NCI-H1417 (cell line): Measurements from ENCODE around the gene PGBD2.
"Not testable (repeated sequence)": the region's sequence is repeated elsewhere in the genome, so short reads cannot be mapped to it uniquely, and the experiment has no call there.

Experiments
- DNase-seq, 3 experiments: peaks; one replicate each; lab custom pipeline; 2025; lab: John Stamatoyannopoulos, UW

The PGBD2 gene

DNA sequence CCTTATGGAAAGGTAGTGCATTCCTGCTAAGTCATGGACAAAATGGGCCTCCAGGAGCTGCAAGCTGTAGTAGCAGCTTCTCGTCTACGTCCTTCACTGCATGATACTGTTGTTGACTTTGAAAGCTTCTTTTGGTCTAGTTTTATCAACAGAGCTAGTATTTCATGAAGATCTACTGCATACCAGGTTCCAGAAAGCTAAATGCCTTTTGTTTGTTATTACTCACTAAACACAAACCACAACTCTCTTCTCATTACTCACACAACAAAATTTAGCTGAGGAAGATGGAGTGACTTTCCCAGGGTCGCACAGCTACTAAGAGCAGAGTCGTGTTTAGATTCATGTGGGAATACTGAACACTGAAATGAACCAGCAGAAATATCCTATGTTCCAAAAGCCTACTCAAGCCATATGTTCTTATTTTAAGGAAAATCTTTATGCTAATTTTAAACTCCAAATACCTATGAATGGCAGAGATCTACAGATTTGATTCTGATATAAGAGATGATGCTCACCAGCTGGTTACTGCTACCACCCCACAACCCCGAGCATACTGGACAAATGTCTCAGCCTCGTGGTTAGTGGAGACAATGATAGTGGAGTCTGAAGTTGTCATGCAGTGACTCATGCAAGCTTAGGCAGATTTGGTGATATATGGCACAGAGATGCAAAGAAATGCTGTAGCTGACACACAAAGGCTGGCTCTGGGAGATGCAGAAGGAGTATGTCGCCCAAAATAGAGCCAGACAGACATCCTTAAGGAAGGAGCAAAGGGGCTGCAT, 20.6 kb downstream of the PGBD2 start:
- DNase-seq: no peak

DNA sequence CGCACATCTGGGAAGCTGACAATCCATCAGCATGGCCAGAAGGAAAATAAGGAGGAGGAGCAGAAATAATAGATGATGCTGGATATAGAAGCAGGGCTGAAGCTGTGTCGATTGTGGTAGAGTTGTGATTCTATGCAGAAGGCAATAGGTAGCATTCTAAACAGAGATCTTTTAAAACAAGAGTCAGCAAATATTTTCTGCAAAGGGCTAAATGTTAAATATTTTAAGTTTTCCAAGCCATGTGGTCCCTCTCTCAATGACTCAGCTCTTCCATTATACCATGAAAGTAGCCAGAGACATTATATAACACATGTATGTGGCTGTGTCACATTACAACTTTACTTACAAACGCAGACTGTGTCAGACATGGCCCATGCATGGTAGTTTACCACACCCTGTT, 21.2 kb downstream of the PGBD2 start:
- DNase-seq: not testable (repeated sequence)

DNA sequence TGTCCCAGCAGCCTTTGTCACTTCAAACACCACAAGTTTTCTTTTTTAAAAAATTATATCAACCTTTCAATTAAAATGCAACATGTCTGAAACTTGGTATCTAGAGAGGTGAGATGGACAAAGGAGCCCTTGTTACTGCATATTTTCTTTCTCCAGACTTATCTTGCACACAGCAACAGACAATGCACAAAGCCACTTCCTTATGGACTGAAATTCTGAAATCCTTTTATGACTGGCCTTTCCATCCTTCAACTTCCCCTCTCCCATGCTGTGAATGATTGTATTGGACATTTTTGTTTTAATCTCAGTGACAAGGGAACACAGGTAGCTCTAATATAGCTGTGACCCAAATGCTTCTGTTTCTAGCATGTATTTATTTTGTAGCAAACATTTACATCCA, 22.1 kb downstream of the PGBD2 start:
- not testable (repeated sequence) for DNase-seq

DNA sequence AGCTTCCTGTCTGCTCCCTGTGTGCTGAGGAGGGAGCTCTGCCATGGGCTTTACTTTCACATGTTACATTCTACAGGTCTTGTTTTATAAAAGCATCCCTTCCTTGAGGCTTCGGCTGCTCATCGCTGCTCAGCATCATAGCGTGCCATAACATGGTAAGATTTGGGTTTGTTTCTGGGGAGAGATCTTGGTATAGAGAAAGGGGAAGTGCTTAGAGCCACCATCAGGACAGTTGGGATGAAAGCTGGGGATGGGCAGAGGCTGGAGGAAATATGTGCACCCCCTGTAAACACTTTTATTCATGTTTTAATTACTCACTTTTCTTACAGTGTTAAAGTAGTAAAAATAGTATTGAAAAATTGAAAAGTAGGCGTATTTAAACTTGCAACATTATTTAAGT, 24.0 kb downstream of the PGBD2 start:
- not testable (repeated sequence) for DNase-seq

DNA sequence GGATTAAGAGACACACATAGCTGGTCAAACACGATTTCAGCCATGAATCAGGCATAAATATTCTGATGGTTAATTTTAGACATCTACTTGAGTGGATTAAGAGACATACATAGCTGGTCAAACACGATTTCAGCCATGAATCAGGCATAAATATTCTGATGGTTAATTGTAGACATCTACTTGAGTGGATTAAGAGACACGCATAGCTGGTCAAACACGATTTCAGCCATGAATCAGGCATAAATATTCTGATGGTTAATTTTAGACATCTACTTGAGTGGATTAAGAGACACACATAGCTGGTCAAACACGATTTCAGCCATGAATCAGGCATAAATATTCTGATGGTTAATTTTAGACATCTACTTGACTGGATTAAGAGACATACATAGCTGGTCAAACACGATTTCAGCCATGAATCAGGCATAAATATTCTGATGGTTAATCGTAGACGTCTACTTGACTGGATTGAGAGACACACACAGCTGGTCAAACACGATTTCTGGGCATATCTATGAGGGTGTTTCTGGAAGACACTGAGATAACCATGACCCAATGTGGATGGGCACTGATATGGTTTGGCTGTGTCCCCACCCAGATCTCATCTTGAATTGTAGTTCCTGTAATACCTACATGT, 32.3 kb downstream of the PGBD2 start:
- DNase-seq: not testable (repeated sequence)

DNA sequence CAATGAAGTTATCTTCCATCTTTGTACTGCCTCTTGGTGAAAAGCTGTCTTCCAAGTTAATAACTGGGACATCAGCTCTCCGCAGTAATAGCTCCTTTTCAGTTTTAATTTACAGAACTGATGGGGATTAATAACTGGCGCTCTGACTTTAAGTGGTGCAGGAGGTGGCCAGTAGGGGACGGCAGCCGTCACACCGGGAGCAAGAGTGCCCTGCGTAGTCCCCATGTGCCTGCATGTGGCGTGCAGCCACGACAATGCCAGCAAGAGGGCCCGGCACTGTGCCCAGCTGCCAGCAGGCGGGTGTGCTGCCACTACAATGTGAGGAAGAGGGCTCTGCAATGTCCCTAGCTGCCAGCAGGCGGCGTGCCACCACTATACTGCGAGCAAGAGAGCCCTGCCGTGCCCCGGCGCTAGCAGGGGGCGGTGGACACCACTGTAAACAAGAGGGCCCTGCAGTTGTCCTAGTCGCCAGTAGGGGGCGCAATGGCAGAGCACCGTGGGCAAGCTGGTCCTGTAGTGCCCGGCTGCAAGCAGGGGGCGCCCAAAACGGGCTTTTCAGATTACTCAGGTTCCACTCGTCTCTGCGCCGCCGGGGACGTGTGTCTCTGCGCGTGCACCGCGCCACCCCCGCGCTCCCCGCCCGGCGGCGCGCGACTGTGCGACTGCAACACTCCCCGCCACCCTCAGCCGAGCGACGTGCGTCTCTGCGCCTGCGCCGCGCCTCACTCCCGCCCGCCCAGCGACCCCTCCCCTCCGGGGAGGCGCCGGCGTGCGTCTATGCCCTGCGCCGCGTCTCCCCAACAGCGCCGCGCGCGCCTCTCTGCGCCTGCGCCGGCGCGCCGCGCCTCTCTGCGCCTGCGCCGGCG, 38.3 kb downstream of the PGBD2 start:
- DNase-seq: not testable (repeated sequence)

DNA sequence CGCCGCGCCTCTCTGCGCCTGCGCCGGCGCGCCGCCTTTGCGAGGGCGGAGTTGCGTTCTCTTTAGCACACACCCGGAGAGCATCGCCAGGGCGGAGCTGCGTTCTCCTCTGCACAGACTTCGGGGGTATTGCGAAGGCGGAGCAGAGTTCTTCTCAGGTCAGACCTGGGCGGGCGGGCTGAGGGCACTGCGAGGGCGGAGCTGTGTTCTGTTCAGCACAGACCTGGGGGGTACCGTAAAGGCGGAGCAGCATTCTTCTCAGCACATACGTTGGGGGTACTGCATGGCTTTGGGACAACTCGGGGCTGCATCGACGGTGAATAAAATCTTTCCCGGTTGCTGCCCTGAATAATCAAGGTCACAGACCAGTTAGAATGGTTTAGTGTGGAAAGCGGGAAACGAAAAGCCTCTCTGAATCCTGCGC, 39.0 kb downstream of the PGBD2 start:
- not testable (repeated sequence) for DNase-seq

DNA sequence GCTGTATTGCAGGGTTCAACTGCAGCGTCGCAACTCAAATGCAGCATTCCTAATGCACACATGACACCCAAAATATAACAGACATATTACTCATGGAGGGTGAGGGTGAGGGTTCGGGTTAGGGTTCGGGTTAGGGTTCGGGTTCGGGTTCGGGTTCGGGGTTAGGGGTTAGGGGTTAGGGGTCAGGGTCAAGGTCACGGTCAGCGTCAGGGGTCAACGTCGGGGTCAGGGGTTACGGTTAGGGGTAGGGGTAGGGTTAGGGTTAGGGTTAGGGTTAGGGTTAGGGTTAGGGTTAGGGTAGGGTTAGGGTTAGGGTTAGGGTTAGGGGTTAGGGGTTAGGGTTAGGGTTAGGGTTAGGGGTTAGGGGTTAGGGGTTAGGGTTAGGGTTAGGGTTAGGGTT, 39.4 kb downstream of the PGBD2 start:
- not testable (repeated sequence) for DNase-seq

DNA sequence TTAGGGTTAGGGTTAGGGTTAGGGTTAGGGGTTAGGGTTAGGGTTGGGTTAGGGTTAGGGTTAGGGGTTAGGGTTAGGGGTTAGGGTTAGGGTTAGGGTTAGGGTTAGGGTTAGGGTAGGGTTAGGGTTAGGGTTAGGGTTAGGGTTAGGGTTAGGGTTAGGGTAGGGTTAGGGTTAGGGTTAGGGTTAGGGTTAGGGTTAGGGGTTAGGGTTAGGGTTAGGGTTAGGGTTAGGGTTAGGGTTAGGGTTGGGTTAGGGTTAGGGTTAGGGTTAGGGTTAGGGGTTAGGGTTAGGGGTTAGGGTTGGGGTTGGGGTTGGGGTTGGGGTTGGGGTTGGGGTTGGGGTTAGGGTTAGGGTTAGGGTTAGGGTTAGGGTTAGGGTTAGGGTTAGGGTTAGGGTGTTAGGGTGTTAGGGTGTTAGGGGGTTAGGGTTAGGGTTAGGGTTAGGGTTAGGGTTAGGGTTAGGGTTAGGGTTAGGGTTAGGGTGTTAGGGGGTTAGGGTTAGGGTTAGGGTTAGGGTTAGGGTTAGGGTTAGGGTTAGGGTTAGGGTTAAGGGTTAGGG, 39.9 kb downstream of the PGBD2 start:
- not testable (repeated sequence) for DNase-seq
